ENCODE data around the gene PCARE.

The PCARE gene

GRCh38 chr2:29084554-29084953 is 10.2 kb upstream of the PCARE start:
- Histone ChIP-seq H3K9me3 (ENCODE audit: insufficient read depth, low read depth, low read length) (no peaks in the 10 kb centered on the region; the same call in 1 of the 2 replicates), H3K36me3 (ENCODE audit: insufficient read depth, low read length) (no peaks in the 10 kb centered on the region), H3K9me2 (replicated peaks; ENCODE audit: low read depth, low read length) (no peaks in the 10 kb centered on the region), H2AFZ (ENCODE audit: low read length) (no peak overlapping the region), H3K9ac (ENCODE audit: low read depth, low read length, poor library complexity, severe bottlenecking) (no peak overlapping the region), H3K4me1 (ENCODE audit: insufficient read depth, low read length, poor library complexity, severe bottlenecking) (no peaks in the 10 kb centered on the region), H3K4me2 (ENCODE audit: low read depth, low read length, poor library complexity, severe bottlenecking) (no peak overlapping the region), H3K79me2 (ENCODE audit: insufficient read depth, low read length) (no peaks in the 10 kb centered on the region), H3F3A (ENCODE audit: low read depth) (no peaks in the 10 kb centered on the region), H3K4me3 (ENCODE audit: low read length, poor library complexity, severe bottlenecking) (no peak overlapping the region), H3K27me3 (ENCODE audit: insufficient read depth, low read length, poor library complexity, severe bottlenecking) (no peaks in the 10 kb centered on the region), H4K20me1 (ENCODE audit: insufficient read depth, low read length, poor library complexity, severe bottlenecking) (no peaks in the 10 kb centered on the region)
- no peak for TF ChIP-seq EZH2phosphoT487 (IDR thresholded peaks at IDR 0.05; ENCODE audit: borderline replicate concordance)
- TF ChIP-seq, protein P1, sequence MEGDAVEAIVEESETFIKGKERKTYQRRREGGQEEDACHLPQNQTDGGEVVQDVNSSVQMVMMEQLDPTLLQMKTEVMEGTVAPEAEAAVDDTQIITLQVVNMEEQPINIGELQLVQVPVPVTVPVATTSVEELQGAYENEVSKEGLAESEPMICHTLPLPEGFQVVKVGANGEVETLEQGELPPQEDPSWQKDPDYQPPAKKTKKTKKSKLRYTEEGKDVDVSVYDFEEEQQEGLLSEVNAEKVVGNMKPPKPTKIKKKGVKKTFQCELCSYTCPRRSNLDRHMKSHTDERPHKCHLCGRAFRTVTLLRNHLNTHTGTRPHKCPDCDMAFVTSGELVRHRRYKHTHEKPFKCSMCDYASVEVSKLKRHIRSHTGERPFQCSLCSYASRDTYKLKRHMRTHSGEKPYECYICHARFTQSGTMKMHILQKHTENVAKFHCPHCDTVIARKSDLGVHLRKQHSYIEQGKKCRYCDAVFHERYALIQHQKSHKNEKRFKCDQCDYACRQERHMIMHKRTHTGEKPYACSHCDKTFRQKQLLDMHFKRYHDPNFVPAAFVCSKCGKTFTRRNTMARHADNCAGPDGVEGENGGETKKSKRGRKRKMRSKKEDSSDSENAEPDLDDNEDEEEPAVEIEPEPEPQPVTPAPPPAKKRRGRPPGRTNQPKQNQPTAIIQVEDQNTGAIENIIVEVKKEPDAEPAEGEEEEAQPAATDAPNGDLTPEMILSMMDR (conservative IDR thresholded peaks at IDR 0.05; ENCODE audit: low read length): no peak

DNA sequence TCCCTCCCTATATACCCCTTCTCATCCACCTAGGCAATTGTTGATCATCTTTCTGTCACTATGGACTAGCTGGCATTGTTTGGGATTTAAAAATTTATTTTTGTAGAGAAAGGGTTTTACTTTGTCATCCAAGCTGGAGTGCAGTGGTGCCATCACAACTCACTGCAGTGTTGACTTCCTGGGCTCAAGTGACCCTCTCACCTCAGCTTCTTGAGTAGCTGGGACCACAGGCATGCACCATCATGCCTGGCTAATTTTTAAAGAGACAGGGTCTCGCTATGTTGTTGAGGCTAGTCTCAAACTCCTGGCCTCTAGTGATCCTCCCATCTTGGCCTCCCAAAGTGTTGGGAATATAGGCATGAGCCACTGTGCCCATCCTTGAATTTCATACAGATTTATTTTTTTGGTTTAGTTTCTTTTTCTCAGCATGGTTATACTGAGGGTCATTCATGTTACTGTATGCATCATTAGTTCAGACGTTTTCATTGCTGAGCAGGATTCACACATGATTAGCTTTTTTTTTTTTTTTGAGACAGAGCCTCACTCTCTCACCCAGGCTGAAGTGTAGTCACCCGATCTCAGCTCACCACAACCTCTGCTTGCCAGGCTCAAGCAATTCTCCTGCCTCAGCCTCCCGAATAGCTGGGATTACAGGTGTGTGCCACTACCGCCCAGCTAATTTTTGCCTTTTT is 8.6 kb upstream of the PCARE start:
- Histone ChIP-seq H3K9me2 (replicated peaks; ENCODE audit: low read depth, low read length) (no peaks in the 10 kb centered on the region), H3K27me3 (ENCODE audit: insufficient read depth, low read length, poor library complexity, severe bottlenecking) (no peaks in the 10 kb centered on the region), H2AFZ (ENCODE audit: low read length) (no peak overlapping the region), H3K4me1 (ENCODE audit: insufficient read depth, low read length, poor library complexity, severe bottlenecking) (no peaks in the 10 kb centered on the region), H3F3A (ENCODE audit: low read depth) (no peaks in the 10 kb centered on the region), H3K4me3 (ENCODE audit: low read length, poor library complexity, severe bottlenecking) (no peak overlapping the region), H3K79me2 (ENCODE audit: insufficient read depth, low read length) (no peaks in the 10 kb centered on the region), H3K36me3 (ENCODE audit: insufficient read depth, low read length) (no peaks in the 10 kb centered on the region), H4K20me1 (ENCODE audit: insufficient read depth, low read length, poor library complexity, severe bottlenecking) (no peaks in the 10 kb centered on the region), H3K9me3 (ENCODE audit: insufficient read depth, low read depth, low read length) (no peaks in the 10 kb centered on the region; the same call in 1 of the 2 replicates), H3K4me2 (ENCODE audit: low read depth, low read length, poor library complexity, severe bottlenecking) (no peak overlapping the region), H3K9ac (ENCODE audit: low read depth, low read length, poor library complexity, severe bottlenecking) (no peak overlapping the region)
- TF ChIP-seq EZH2phosphoT487 (IDR thresholded peaks at IDR 0.05; ENCODE audit: borderline replicate concordance): no peak
- TF ChIP-seq, protein P1 (conservative IDR thresholded peaks at IDR 0.05; ENCODE audit: low read length): no peak

DNA sequence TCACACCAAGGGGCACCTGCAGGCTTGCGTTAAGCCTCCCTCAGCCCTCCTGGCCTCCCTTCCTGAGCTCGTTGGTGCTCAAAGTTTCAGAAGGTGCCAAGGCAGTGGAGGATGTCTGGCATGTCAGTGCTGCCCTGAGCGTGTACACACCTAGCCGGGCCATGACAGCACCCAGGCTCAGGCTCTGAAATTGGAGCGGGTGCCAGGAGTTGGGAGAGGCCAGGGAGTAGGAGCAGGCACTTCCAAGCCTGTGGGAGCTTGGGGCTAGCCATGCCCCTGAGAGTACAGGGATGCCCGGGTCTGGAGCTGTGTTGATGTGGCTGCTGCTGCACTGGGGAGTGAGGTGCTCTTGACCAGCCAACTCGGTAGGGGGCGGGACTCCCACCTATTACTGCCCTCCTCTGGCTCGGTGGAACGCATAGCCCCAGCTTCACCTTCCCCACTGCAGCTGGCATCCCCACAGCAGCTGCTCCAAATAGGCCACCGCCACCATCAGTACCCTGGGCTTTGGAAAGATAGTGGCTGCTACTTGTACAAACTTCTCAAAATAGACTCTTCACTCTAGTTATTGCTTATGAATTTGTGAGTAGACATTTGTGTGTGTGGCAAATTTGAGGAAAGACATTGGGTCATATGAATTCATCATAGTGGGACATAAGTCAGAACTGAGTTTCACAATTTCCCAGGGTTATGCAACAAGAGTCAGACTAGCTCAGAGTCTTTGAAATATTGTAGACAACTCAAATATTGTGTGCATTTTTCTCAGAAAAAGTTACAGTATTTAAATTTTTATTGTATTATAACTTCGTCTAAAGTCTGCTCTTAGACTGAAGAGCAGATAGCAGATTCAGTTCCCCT is 6.8 kb upstream of the PCARE start:
- no peaks in the 10 kb centered on the region for H3K36me3 ChIP-seq (ENCODE audit: insufficient read depth, low read length)
- H3K79me2 ChIP-seq (ENCODE audit: insufficient read depth, low read length): no peaks in the 10 kb centered on the region
- no peaks in the 10 kb centered on the region for H3F3A ChIP-seq (ENCODE audit: low read depth)
- H3K9me2 ChIP-seq (replicated peaks; ENCODE audit: low read depth, low read length): no peaks in the 10 kb centered on the region
- H3K4me2 ChIP-seq (ENCODE audit: low read depth, low read length, poor library complexity, severe bottlenecking): no peak overlapping the region
- H4K20me1 ChIP-seq (ENCODE audit: insufficient read depth, low read length, poor library complexity, severe bottlenecking): no peaks in the 10 kb centered on the region
- H3K4me1 ChIP-seq (ENCODE audit: insufficient read depth, low read length, poor library complexity, severe bottlenecking): no peaks in the 10 kb centered on the region
- no peaks in the 10 kb centered on the region for H3K27me3 ChIP-seq (ENCODE audit: insufficient read depth, low read length, poor library complexity, severe bottlenecking)
- H3K4me3 ChIP-seq (ENCODE audit: low read length, poor library complexity, severe bottlenecking): no peak overlapping the region
- no peak overlapping the region for H3K9ac ChIP-seq (ENCODE audit: low read depth, low read length, poor library complexity, severe bottlenecking)
- no peak overlapping the region for H2AFZ ChIP-seq (ENCODE audit: low read length)
- H3K9me3 ChIP-seq (ENCODE audit: insufficient read depth, low read depth, low read length): no peaks in the 10 kb centered on the region; the same call in 1 of the 2 replicates
- TF ChIP-seq EZH2phosphoT487 (IDR thresholded peaks at IDR 0.05; ENCODE audit: borderline replicate concordance): no peak
- TF ChIP-seq, protein P1 (conservative IDR thresholded peaks at IDR 0.05; ENCODE audit: low read length): no peak

Measured in Loucy (cell line).